ENCODE data around the gene TRPM8.

The TRPM8 gene

DNA sequence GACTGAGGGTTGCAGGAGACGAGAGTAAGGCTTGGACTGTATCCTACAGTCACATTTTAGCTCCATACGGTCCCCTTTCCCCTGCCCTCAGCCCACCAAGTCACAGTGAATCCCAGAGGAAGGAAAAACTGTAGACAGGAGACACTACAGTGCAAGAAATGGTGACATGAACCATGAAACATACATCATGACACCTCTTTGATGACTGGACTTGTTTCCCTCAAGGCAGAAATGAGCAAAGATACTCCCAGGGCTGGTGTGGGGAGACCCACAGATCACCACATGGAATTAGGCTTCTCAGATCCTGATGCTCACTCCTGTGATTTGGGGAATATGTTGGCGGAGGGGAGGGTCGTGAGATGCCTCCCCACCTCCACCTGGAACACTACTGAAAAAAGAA lies 85.1 kb downstream of the TRPM8 start:
- no peak for DNase-seq (ENCODE audit: low spot score)

DNA sequence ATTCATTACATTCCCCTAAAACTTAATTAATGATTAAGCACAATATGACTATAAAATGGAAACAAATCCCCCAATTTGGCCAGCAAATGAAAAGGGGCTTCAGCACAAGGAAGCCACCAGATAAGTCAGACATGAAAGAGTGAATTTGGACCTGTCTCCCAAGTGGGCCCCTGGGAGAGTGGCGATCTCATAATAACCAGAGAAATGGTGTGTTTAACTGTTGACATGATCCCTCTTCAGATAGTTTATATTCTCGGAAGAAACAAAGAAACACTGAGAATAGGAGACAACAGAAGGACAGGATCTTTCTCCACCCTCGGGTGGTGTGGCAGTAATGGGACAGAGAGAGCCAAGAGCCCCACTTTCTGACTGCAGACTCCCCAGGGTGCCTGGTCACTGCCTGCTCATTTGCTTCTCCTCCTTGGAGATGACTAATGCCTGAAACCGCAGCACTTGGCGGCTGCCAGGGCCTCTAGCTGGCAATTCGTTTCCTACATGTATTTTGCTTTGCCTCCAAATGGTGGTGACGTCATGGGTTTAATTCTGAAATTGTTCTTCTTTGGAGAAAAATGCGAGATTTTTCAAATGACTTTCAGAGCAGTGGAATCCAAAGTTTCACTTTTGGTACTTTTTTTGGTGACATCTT lies 86.9 kb downstream of the TRPM8 start:
- DNase-seq (ENCODE audit: low spot score) = peak; percentile 93

DNA sequence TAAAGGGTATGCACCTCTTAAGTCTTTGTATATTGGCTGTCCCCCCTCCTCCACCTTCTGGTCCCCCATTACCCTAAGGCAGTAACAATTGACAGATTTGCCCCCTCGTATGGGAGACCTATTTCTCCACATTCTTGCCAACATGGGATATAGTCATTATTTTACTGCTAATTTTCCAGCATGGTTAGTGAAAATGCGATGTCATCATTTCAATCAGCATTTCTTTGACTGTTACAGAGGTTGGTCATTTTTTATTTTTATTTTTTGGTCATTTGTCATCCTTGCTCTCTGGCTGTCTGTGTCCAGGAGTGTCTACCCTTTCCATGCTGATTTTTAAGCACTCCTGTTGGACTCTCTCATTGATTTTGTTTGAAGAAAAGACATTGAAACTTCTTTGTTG lies 88.0 kb downstream of the TRPM8 start:
- no peak for DNase-seq (ENCODE audit: low spot score)

DNA sequence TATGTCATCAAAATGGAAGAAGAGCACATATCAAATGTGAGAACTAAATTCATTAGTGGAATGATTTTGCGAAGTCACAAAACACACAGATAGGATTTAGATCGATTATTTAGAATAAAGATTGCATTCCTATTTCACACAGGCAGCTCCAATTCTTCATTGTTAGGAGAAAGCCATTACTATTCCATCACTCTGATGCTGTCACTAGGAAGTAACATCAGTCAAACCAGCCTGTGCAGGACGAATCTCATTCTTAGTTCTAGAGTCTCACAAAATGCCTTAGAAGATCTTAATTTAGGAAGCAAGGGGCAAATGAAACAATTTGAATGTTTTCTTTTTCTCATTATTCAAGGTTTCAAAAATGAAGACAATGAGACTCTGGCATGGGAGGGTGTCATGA lies 89.3 kb downstream of the TRPM8 start:
- no peak for DNase-seq (ENCODE audit: low spot score)

DNA sequence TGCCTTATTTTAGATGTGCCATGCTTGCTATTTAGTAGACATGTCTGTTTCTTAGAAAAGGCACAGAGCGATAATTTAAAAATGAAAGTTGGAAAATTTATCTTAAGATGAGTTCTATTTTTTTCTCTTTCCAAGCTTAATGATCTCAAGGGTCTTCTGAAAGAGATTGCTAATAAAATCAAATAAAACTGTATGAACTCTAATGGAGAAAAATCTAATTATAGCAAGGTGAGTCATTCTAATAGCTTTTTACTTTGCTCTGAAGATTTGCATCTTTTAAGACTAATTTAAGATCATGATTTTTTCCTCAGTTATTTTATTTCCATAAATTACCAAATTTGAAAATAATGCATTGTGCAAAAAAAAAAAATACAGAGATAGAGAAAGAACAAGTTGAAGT lies 97.3 kb downstream of the TRPM8 start:
- DNase-seq (ENCODE audit: low spot score) = no peak

DNA sequence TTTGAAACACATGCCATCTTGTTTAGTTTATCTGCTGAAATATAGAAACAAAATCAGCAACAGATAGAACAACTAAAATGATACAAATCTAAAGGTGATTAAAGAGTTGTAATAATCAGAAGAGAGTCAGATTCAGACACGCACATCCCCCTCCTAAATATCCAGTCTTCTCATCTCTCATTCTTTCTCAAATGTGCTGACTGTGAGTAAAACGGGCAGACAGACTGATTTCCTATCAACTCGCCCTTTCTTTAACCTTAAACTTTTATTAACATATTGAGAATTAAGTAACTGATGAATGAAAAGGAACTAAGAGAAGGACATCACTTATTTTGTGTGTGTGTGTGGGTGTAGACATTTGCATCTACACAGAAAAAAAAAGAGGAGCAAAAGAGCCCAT lies 98.7 kb downstream of the TRPM8 start:
- DNase-seq (ENCODE audit: low spot score) = no peak

DNA sequence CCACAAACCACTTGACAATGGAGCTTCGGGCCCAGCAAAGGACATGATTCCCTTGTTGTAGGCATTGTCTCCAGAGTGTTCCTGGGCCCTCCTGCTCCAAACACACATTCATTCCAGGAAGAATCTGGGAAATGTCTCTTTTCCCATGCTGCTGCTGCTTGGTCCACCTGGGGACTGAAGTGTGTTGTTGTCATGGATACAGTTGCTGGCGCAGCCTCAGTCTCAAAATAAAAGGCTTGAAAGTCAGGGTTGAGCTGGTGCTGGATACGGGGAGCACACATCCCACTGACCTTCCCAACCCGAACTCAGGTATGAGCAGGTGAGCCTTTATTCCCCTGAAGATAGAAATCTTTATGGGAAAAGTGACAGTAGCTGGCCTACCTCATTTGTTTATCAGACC lies 102.7 kb downstream of the TRPM8 start:
- DNase-seq (ENCODE audit: low spot score) = no peak

DNA sequence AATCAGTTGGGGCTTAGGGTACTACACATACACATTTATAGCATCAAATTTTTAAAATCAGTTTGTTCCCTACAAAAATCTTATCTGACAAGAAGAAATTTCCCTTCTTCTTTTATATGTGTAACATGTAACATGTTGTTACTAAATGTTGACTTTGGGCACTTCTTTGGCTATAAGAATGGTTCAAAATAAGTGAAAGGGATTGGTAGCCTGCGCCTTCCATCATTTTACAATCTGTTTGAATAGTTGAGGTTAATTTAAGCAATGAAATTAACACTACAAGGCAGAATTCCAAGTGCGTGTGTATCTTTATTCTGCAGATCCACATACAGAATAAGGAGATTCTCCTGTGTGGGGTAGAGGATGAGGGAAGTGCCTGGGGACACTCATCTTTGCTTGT lies 103.2 kb downstream of the TRPM8 start:
- DNase-seq (ENCODE audit: low spot score) = no peak

DNA sequence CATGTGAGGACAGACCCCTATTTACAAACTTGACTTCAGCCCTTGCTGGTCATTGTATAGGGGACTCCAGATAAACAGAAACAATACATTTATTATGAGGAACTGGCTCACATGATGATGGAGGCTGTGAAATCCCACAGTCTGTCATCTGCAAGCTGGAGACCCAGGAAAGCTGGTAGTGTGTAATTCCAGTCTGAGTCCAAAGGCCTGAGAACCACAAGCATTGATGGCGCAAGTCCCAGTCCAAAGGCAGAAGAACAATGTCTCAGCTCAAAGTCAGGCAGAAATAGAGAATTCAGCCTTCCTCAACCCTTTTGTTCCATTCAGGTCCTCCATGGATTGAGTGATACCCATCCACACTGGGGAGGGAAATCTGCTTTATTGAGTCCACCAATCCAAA lies 105.3 kb downstream of the TRPM8 start:
- no peak for DNase-seq (ENCODE audit: low spot score)

DNA sequence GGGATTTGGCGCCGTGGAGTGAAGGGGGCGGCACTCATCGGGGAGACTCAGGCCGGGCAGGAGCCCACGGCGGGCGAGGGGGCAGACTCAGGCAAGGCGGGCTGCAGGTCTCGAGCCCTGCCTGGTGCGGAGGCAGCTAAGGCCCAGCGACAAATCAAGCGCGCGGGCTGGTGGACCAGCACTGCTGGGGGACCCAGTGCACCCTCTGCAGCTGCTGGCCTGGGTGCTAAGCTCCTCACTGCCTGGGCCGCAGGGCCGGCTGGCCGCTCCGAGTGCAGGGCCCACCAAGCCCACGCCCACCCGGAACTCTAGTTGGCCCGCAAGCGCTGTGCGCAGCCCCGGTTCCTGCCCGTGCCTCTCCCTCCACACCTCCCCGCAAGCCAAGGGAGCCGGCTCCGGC lies 107.1 kb downstream of the TRPM8 start:
- DNase-seq (ENCODE audit: low spot score) = no peak

DNA sequence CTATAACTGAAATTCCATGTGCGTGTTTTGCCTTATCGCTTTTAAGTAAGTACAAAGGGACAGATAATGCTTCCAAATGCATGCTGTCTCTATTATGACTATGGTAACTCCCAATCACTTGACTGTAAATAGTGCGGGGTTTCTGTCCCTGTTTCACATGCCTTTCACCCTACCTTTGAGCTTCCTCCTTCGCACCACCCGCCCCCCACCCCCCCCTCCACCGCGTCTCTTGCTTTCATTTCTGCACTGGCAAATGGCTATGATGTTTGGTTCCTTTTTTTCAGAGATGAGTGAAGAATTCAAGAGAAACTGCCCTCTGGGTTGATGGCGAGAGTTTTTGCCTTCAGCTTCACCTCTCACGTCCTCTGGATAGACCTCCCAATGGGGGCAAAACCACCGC lies 108.3 kb downstream of the TRPM8 start:
- peak; percentile 35 for DNase-seq (ENCODE audit: low spot score)

DNA sequence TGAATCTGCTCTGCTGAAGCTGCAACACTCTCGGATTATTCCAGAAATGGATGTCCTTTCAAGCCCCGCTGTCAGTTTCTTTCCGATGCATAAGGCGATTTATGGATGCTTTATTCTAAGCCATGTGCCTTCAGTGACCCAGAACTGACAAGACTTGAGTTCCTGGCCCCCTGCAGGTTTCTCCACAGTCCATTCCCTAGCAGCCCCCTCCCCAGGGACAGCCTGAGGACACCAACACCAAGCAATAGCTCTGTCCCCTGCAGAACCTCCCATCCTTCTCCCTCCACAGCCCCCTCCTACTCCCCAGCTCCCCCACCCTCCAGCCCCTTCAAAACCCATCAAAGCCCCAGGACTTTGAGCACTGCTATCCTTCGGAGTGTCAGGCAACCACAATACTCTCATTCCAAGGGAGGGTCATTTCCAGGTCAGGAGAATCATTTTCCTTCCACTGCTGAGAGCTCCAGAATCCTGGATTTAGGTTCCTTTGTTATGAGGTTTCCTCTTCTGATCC lies 108.8 kb downstream of the TRPM8 start:
- peak; percentile 25 for DNase-seq (ENCODE audit: low spot score)

DNA sequence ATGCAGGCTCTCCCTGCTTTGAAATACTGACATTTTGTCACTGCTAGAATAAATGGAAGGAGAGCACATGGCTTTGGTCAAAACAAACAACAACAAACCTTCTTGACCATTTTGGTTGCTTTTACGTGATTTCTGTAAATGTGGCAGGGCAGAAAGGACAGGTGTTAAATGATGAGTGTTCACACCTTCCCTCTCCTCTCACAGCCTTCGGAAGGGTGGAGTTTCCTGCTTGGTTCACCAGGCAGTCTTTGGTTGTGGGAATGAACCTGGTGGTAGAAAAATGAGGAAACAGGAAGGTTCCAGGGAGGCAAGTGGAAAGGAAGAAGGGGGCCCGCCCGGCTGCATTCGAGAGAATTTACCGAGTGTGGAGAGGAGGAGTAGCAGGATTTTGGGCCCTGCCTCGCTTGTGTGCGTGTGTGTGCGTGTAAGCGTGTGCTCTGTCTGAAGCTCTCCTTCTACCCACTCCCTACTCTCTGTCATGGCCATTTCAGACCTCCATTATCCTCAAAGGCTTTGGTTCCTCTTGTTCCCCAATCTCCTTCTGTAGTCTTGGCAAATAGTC lies 109.6 kb downstream of the TRPM8 start:
- DNase-seq (ENCODE audit: low spot score) = no peak

DNA sequence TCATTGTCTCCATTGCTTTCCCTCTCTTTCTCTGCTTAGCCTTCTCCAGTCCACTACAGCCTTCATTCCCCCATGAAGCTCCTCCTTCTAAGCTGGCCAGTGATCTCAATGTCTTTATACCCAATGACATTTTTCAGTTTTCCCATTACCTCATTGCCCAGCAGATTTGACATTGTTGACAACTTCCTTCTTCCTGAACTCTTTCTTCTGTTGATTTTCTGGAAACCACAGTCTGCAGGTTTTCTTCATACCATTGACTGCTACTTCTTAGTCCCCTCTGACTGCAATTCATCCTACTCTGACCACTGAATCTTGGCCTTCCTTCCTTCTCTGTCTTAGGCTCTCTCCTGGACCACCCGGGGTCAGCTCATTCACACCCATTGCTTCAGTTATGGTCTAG lies 110.5 kb downstream of the TRPM8 start:
- no peak for DNase-seq (ENCODE audit: low spot score)

DNA sequence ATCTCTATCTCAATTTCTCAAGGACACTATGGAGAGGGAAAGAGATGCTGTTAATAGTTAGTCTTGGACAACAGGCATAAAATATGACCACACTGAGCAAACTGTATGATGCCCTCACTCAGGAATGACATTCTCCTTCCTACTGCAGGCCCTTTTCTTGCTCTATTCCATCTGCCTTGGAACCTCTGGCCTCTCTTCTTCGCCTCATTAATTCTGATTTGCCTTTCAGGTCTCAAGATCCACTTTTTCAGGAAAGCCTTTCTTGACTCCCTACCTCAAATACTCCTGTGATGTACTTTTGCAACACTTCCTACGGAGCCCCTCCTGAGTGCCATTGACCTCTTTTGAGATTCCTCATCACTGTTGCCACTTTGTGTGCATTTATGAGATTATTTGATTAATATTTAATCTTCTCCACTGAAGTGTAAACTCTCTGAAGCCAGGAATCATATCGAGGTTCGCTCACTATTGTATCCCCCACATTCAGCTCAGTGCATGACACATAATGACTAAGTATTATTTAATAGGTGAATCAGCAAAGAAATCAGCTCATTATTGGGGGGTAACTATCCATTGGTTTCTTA lies 112.1 kb downstream of the TRPM8 start:
- no peak for DNase-seq (ENCODE audit: low spot score)

DNA sequence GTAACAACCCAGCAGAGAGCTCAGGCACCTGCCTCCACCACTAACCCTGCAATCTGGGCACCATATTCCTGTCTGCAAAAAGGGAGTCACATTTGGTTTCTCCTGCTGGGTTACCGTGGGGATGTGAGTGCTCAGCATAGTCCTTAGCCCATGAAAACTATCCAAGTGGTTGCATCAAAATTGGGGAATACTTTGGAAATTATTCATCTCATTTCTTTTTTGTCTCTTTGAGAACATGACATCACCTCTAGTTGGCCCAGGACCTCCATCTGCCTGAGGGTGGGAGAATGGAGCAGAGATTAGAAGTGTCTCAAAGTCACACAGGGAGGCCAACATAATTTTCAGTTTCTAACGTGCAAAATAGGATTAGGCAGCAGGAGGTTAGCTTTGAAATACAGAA lies 114.0 kb downstream of the TRPM8 start:
- DNase-seq (ENCODE audit: low spot score) = no peak

DNA sequence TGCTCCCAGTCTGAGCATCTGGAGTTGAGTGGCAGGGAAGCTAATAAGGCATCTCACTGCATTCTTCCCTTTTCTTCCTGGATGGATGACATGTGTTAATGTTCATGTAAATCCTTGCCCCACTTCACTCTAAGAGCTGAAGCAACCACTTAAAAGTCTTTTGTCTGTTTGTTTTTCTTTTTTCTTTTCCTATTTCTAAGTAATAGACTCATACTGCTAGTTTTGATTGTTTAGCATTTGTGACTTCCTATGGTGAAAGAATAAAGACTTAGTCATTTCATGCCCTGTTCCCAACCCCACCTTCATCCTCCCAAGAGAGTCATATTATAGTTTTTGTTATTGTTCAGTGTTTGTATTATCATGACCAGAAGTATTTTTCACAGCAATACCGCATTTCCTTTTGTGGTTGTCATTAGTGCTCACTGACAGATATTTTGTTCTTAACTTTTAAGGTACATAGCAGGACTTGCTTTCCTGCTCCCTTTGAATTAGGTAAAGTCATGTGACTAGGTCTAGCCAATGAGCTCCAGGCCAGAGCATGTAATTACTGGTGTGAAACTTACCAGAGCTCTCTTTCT lies 115.2 kb downstream of the TRPM8 start:
- peak; percentile 31 for DNase-seq (ENCODE audit: low spot score)

DNA sequence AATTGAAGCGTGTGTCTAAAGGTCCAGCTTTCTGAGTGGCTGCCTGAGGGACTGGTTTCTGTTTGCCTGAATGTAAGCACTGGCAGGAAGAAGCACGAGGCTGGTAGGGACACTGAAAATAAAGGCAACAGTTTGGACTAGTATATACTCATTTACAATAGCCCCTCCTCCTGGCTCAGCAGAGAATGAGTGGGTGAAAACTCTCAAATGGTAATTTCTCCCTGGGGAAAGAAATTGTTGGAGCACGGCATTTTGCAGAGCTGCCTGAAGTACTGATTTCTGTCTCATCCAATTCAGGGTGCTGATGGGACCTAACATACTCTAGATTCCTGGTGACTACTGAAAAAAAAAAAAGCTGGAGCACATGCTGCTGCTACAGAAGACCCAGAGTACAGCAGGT lies 116.0 kb downstream of the TRPM8 start:
- no peak for DNase-seq (ENCODE audit: low spot score)

DNA sequence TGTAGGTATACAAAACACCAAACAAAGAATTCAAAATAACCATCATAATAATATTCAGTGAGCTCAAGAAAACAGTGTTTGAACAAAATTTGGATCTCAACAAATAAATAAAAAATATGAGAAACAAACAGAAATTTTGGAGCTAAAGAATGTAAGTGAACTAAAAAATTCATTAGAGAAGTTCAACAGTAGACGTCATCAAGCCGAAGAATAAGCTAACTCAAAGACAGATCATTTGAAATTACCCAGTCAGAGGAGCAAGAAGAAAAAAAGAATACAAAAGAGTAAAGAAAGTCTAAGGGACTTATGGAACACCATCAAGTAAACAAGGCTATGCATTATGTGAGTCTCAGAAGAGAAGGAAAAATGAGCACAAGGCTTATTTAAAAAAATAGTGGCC lies 116.7 kb downstream of the TRPM8 start:
- no peak for DNase-seq (ENCODE audit: low spot score)

DNA sequence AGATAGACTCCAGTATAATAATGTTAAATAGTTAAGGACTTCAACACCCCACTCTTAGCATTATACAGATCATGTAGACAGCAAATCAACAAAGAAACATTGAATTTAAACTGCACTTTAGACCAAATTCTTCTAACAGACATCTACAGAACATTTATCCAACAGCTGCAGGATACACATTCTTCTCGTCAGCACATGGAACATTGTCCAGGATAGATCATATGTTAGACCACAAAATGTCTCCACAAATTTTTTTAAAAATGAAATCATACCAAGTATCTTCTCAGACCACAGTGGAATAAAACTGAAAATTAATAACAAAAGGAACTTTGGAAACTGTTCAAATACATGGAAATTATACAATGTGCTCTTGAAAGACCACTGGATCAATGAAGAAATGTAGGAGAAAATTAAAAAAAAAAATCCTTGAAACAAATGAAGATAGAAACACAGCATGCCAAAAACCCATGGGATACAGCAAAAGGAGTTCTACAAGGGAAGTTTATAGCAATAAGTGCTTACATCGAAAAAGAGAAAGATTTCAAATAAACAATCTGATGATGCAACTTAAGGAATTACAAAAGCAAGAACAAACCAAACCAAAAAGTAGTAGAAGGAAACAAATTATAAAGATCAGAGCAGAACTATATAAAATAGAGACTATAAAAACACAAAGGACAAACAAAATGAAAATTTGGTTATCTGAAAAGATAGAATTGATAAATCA lies 121.1 kb downstream of the TRPM8 start:
- DNase-seq (ENCODE audit: low spot score) = no peak

DNA sequence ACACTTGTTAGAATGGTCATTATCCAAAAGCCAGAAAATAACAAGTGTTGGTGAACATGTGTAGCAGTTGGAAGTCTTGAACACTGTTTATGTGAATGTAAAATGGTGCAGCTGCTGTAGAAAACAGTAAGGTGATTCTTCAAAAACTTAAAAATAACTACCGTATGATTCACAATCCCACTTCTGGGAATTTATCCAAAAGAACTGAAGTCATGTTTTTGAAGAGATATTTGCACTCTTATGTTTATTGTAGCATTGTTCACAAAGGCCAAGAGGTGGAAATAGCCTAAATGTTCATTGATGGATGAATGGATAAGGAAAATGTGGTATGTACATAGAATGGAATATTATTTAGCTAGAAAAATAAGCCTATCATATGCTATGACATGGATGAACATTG lies 127.0 kb downstream of the TRPM8 start:
- no peak for DNase-seq (ENCODE audit: low spot score)

DNA sequence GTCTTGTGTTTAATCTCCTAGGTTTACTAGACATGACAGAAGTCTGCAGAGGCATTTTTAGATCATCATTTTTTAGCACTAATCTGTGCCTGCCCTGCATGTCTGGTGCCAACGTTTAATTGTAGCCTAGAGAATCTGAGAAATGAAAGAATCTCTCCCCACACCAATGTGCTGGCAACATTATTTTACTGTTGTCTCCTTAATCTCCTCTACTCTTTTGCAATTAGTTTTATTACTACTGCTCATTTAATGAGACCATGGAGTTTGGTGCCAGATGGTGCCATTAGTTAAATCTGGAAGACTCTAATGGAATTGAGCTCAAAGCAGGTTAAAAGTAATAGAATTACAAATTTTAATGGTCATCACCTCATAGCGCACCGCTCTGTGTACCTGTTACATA lies 129.3 kb downstream of the TRPM8 start:
- DNase-seq (ENCODE audit: low spot score) = no peak

DNA sequence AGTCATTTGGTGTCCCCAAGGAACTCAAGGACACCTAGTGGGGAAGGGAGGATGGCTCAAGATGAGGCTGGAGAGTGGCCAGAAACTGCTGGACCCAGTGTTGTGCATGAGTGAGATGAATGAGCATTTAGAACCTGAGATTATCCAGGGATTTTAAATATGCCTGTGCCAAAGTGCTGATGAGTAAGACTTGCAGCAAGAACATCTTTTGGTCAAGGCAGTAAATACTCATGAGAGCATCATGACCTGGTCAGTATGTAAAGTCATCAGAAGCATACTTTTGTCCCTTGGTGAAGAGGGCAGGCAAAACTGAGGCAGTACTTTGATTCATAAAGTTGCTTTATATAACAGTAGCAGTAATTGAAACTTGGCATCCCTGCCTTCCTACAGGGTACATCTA lies 130.2 kb downstream of the TRPM8 start:
- no peak for DNase-seq (ENCODE audit: low spot score)
